GM21360 (cell line): ENCODE data around the gene HERC2.
"Not testable (repeated sequence)": the region's sequence is repeated elsewhere in the genome, so short reads cannot be mapped to it uniquely, and the experiment has no call there.

ENCODE experiments used
- ATAC-seq: cut with Tn5 transposase; IDR thresholded peaks from one replicate; pipeline ENCODE4 v1.9.1; 2021; ENCODE audit warnings: mild to moderate bottlenecking, moderate library complexity; ENCODE audit not compliant: unreplicated experiment

HERC2 gene

GRCh38 chr15:28185148-28185895, 136.7 kb downstream of the HERC2 start:
- ATAC-seq, result no peak

- no peak for ATAC-seq
Measured at GRCh38 chr15:28184166-28184565, 137.8 kb downstream of the HERC2 start.

GRCh38 chr15:28182731-28183130, 139.2 kb downstream of the HERC2 start:
- ATAC-seq, result no peak

- ATAC-seq, result no peak
Measured at GRCh38 chr15:28182216-28182615, 139.8 kb downstream of the HERC2 start.

- ATAC-seq, result no peak
Measured at GRCh38 chr15:28181366-28181765, 140.6 kb downstream of the HERC2 start.

GRCh38 chr15:28179270-28179669, 142.7 kb downstream of the HERC2 start:
- ATAC-seq, result no peak

- ATAC-seq, result no peak
Measured at GRCh38 chr15:28178727-28179126, 143.3 kb downstream of the HERC2 start.

- ATAC-seq, result no peak
Measured at GRCh38 chr15:28178290-28178689, 143.7 kb downstream of the HERC2 start.

GRCh38 chr15:28169366-28169765, 152.6 kb downstream of the HERC2 start:
- ATAC-seq, result no peak

- ATAC-seq, result not testable (repeated sequence)
Measured at GRCh38 chr15:28168405-28169121, 153.4 kb downstream of the HERC2 start.

GRCh38 chr15:28167042-28167441, 154.9 kb downstream of the HERC2 start:
- no peak for ATAC-seq

- ATAC-seq, result no peak
Measured at GRCh38 chr15:28165791-28166190, 156.2 kb downstream of the HERC2 start.

- ATAC-seq, result no peak
Measured at GRCh38 chr15:28164876-28165275, 157.1 kb downstream of the HERC2 start.

- no peak for ATAC-seq
Measured at GRCh38 chr15:28154283-28154682, 167.7 kb downstream of the HERC2 start.

GRCh38 chr15:28153492-28154119, 168.4 kb downstream of the HERC2 start:
- ATAC-seq, result no peak

GRCh38 chr15:28152538-28152923, 169.4 kb downstream of the HERC2 start:
- not testable (repeated sequence) for ATAC-seq

GRCh38 chr15:28151864-28152537, 170.0 kb downstream of the HERC2 start:
- not testable (repeated sequence) for ATAC-seq

GRCh38 chr15:28147801-28148200, 174.2 kb downstream of the HERC2 start:
- ATAC-seq, result no peak

GRCh38 chr15:28145419-28145818, 176.6 kb downstream of the HERC2 start:
- not testable (repeated sequence) for ATAC-seq

GRCh38 chr15:28140062-28140461, 181.9 kb downstream of the HERC2 start:
- ATAC-seq, result no peak

- not testable (repeated sequence) for ATAC-seq
Measured at GRCh38 chr15:28137408-28138039, 184.5 kb downstream of the HERC2 start.
